T-cell (primary cell): ENCODE results near the gene LRP10. TPM values are rescaled to one million over a fixed set of nuclear protein-coding genes. Genes with fewer than 3 reads are reported as not detected.

Experiments
- ATAC-seq, 4 experiments: fragments of 200-7000 bp in 3 of 4; fragments of 150-1000 bp in 1 of 4; cut with Tn5 transposase; replicated peaks in 1 of 4; 1 replicate in 3 of 4; 2 replicates in 1 of 4; pipeline ENCODE4 v1.10.0; 2021; ENCODE audit warnings: moderate library complexity in 3 of 4, mild to moderate bottlenecking in 2 of 4, moderate number of reproducible peaks in 1 of 4
- CTCF ChIA-PET, 2 donors: fragments of 300-600 bp; sonication (Branson Sonifier 250); formaldehyde crosslinking; loops; one replicate each; lab custom pipeline; 2022; ENCODE audit warnings: antibody characterized with exemption in 2 of 2; lab: Charles Lee
- POLR2A ChIA-PET, 2 donors: fragments of 300-600 bp; sonication (Branson Sonifier 250); formaldehyde crosslinking; loops; one replicate each; lab custom pipeline; 2022; ENCODE audit warnings: antibody characterized with exemption in 2 of 2; lab: Charles Lee
- DNase-seq, 35 experiments: peaks; one replicate each; pipeline versions ENCODE4 v3.0.0 to v3.0.0-alpha.2; 2013 to 2023
- H3K27ac ChIP-seq: one replicate; pipeline ENCODE4 v1.5.1; 2013; ENCODE audit warnings: low read length
- H3K27me3 ChIP-seq, 2 experiments: replicated peaks in 1 of 2; 1 replicate in 1 of 2; 2 replicates in 1 of 2; pipeline versions ENCODE4 v1.6.1 to v1.7.0; 2013; ENCODE audit warnings: low read length in 1 of 2, mixed read lengths in 1 of 2; ENCODE audit not compliant: control insufficient read depth in 2 of 2, insufficient read depth in 2 of 2; ENCODE audit errors: extremely low read depth in 1 of 2
- H3K36me3 ChIP-seq, 2 donors: 1 replicate in 1 of 2; 2 replicates in 1 of 2; pipeline versions ENCODE4 v1.6.1 to v1.7.0; 2013; ENCODE audit warnings: low read length in 1 of 2; ENCODE audit not compliant: control insufficient read depth in 2 of 2, insufficient read depth in 1 of 2; ENCODE audit errors: extremely low read depth in 1 of 2
- H3K4me1 ChIP-seq, 2 experiments: 1 replicate in 1 of 2; 2 replicates in 1 of 2; pipeline versions ENCODE4 v1.6.1 to v1.7.0; 2013; ENCODE audit warnings: low read length in 2 of 2, mixed read lengths in 1 of 2; ENCODE audit not compliant: insufficient read depth in 2 of 2, control insufficient read depth in 1 of 2; ENCODE audit errors: extremely low read depth in 1 of 2
- H3K4me3 ChIP-seq, 2 donors: 1 replicate in 1 of 2; 2 replicates in 1 of 2; pipeline versions ENCODE4 v1.5.1 to v1.7.0; 2013; ENCODE audit warnings: mild to moderate bottlenecking in 2 of 2, low read length in 1 of 2, moderate library complexity in 1 of 2; ENCODE audit not compliant: control insufficient read depth in 1 of 2; ENCODE audit errors: extremely low read depth in 1 of 2
- H3K9me3 ChIP-seq: 2 replicates; pipeline ENCODE4 v1.7.0; 2013
- H3K27ac Mint-ChIP-seq, 2 donors: one replicate each; pipeline ENCODE4 v1.8.0; 2020 to 2021; ENCODE audit warnings: mild to moderate bottlenecking in 2 of 2, mixed read lengths in 2 of 2
- H3K27me3 Mint-ChIP-seq, 2 donors: one replicate each; pipeline ENCODE4 v1.8.0; 2021 to 2022; ENCODE audit warnings: mixed read lengths in 2 of 2
- H3K36me3 Mint-ChIP-seq: one replicate; pipeline ENCODE4 v1.8.0; 2021; ENCODE audit warnings: mixed read lengths
- H3K4me1 Mint-ChIP-seq, 3 donors: one replicate each; pipeline ENCODE4 v1.8.0; 2020 to 2022; ENCODE audit warnings: mixed read lengths in 3 of 3, mild to moderate bottlenecking in 1 of 3
- H3K4me3 Mint-ChIP-seq, 3 donors: one replicate each; pipeline ENCODE4 v1.8.0; 2020 to 2022; ENCODE audit warnings: mild to moderate bottlenecking in 3 of 3, mixed read lengths in 3 of 3, moderate library complexity in 3 of 3
- H3K9me3 Mint-ChIP-seq, 3 donors: one replicate each; pipeline ENCODE4 v1.8.0; 2020 to 2022; ENCODE audit warnings: mixed read lengths in 3 of 3
- WGBS: methylation state at CpG from one replicate; pipeline ENCODE4 v1.1.5; 2013; ENCODE audit warnings: missing lambda C conversion rate; ENCODE audit not compliant: insufficient coverage; 5-methylcytosine and 5-hydroxymethylcytosine counted together
- total RNA-seq, 35 experiments: library from RNA in 6 of 35; stranded (reverse) in 6 of 35; fragments of 120-200 nt in 1 of 35; gene quantifications; one replicate each; pipeline versions ENCODE4 v1.2.1 to v1.2.4 and lab custom pipeline; 2013 to 2026

LRP10 gene
- total RNA-seq, 5 donors from 2014 or later (not counting 1 experiment from before 2014, with no cell fraction given), result 67.0 to 103 (median 89.9) TPM

DNA sequence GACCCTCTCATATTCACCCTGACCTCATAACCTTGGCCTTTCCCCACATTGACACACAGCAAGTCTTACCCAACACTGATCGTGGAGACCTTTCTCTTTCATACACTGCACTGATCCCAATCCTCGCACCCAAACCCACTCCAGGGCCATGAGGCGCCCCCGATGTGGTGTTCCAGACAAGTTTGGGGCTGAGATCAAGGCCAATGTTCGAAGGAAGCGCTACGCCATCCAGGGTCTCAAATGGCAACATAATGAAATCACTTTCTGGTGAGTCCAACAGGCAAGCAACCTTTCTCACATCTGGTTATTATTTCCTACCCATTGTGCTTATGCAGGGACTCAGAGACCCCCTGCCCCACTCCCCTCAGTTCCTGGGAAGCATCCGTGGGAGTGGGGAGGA lies 29.8 kb upstream of the LRP10 start:
- peaks cover 24 to 54% of the 10 kb centered on the region in 2 donors for H3K27me3 Mint-ChIP-seq
- no peak for ATAC-seq
- no peaks in the 10 kb centered on the region for H3K9me3 Mint-ChIP-seq
- Histone ChIP-seq H3K27me3 (peaks cover 0 to 87% of the 10 kb centered on the region in 2 experiments), H3K4me1 (peaks cover 6 to 16% of the 10 kb centered on the region in 2 experiments), H3K36me3 (no peaks in the 10 kb centered on the region), H3K4me3 (no peak overlapping the region), H3K9me3 (no peaks in the 10 kb centered on the region), H3K27ac (no peak overlapping the region)
- DNase-seq, result no peak
- CTCF ChIA-PET, result no interaction called here
- WGBS, result 83% methylated on average over 5 of the region's 8 CpGs
- no peak overlapping the region for H3K27ac Mint-ChIP-seq
- no peaks in the 10 kb centered on the region for H3K36me3 Mint-ChIP-seq
- POLR2A ChIA-PET, result no interaction called here
- peaks cover 4 to 11% (median 8%) of the 10 kb centered on the region in 3 donors for H3K4me1 Mint-ChIP-seq
- no peak overlapping the region for H3K4me3 Mint-ChIP-seq

DNA sequence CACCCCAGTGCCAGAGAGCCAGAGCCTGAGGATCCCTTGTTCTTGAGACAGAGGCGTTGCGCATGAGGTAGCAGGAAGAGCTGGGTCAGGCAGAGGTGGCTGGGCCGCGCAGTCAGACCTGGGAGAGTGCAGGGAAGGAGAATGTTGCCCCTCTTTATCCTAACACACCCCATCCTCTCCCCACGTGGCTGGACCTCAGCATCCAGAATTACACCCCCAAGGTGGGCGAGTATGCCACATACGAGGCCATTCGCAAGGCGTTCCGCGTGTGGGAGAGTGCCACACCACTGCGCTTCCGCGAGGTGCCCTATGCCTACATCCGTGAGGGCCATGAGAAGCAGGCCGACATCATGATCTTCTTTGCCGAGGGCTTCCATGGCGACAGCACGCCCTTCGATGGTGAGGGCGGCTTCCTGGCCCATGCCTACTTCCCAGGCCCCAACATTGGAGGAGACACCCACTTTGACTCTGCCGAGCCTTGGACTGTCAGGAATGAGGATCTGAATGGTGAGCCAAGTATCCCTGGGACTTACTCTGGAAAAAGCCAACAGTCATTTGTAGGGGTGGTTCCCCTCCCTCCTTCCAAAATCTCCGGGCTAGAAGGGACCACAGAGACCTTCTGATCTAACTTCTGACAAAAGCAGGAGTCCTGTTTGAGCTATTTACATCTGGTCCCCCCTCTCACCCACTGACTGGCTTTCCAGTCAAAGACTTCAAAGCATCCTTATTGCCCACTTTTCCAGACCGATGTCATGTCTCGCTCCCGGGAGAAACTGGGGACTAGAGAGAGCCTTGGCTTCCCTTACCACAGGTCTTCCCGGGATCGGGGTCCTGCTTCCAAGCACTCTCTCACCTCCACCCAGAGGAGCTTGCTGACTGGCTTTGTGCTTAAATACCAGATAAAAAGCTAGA lies 29.1 kb upstream of the LRP10 start:
- Mint-ChIP-seq H3K27ac (no peak overlapping the region), H3K36me3 (no peaks in the 10 kb centered on the region), H3K4me3 (no peak overlapping the region), H3K27me3 (peaks cover 26 to 53% of the 10 kb centered on the region in 2 donors), H3K4me1 (peaks cover 0 to 5% (median 4%) of the 10 kb centered on the region in 3 donors), H3K9me3 (no peaks in the 10 kb centered on the region)
- ATAC-seq (no peak), DNase-seq (no peak)
- CTCF ChIA-PET, result interaction anchor here in 1 of 2 donors (0.7 kb wide), 1 partner anchor 10 kb away, joined by 3 read pairs; no protein-coding TSS in a partner anchor
- Histone ChIP-seq H3K36me3 (no peaks in the 10 kb centered on the region), H3K27ac (no peak overlapping the region), H3K4me1 (peaks cover 5 to 9% of the 10 kb centered on the region in 2 experiments), H3K27me3 (peaks cover 0 to 83% of the 10 kb centered on the region in 2 experiments), H3K4me3 (no peak overlapping the region), H3K9me3 (no peaks in the 10 kb centered on the region)
- WGBS, result 92% methylated on average over 21 of the region's 28 CpGs
- POLR2A ChIA-PET, result no interaction called here

DNA sequence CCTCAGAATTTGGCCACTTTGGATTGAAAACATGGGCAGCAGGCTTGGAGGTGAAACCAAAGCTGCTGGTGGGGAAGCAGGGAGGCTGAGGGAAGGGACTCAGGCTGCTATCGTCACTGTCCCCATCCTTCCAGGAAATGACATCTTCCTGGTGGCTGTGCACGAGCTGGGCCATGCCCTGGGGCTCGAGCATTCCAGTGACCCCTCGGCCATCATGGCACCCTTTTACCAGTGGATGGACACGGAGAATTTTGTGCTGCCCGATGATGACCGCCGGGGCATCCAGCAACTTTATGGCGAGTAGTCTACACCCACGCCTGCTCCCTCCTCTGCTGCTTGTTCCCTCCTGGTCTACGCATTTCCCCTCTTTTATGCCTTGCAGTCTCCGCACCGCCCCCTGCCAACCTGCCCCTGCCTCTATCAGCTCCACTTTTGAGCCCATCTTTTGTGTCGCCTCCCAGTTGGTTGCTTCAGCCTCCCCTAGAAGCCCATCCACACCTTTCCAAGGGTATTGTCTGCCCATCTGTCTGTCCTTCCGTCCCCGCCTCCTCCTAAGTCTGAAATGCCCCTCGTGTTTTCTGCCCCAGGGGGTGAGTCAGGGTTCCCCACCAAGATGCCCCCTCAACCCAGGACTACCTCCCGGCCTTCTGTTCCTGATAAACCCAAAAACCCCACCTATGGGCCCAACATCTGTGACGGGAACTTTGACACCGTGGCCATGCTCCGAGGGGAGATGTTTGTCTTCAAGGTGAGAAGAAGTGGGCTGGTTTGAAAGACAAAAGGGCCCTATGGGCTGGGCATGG lies 28.2 kb upstream of the LRP10 start:
- peaks cover 0 to 5% (median 2%) of the 10 kb centered on the region in 3 donors for H3K4me1 Mint-ChIP-seq
- ChIA-PET CTCF (interaction anchor here in 1 of 2 donors (0.7 kb wide), 1 partner anchor 9 kb away, joined by 3 read pairs; no protein-coding TSS in a partner anchor), POLR2A (no interaction called here)
- H3K36me3 Mint-ChIP-seq, result no peaks in the 10 kb centered on the region
- no peak overlapping the region for H3K4me3 Mint-ChIP-seq
- H3K4me3 ChIP-seq, result no peak overlapping the region
- H3K9me3 Mint-ChIP-seq, result no peaks in the 10 kb centered on the region
- ATAC-seq, result no peak
- no peak overlapping the region for H3K27ac ChIP-seq
- H3K36me3 ChIP-seq, result no peaks in the 10 kb centered on the region
- no peak overlapping the region for H3K27ac Mint-ChIP-seq
- H3K9me3 ChIP-seq, result no peaks in the 10 kb centered on the region
- DNase-seq, result no peak
- H3K27me3 Mint-ChIP-seq, result peaks cover 26 to 49% of the 10 kb centered on the region in 2 donors
- peaks cover 0 to under 1% of the 10 kb centered on the region in 2 experiments for H3K4me1 ChIP-seq
- peaks cover 0 to 83% of the 10 kb centered on the region in 2 experiments for H3K27me3 ChIP-seq
- WGBS, result 73% methylated on average over 17 of the region's 21 CpGs

DNA sequence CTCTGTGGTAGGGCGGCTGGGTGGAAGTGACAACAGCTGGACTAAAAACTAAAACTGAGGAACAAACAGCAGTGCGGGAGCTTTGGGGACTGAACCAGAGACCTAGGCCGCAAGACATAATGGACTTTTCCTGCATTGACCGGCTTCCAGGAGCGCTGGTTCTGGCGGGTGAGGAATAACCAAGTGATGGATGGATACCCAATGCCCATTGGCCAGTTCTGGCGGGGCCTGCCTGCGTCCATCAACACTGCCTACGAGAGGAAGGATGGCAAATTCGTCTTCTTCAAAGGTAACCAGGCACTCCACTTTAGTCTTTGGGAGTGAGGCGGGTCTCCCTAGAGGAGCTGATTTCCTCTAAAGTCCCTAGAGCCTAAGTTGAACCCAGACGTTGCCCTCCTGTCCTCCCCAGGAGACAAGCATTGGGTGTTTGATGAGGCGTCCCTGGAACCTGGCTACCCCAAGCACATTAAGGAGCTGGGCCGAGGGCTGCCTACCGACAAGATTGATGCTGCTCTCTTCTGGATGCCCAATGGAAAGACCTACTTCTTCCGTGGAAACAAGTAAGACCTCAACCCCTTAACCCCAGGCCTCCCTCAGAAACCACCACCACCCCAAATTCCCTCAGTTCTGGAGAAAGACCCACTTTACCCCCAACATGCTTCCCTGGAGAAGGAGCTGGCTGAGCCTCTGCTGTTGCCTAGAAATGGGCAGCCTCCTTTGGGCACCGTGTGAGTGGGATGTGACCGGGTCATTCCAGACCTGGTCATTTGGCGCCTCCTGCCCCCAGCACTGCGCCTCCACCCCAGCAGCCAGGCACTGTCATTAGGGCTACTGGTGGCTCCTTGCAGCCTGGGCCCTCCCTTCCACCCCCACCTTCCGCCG lies 27.1 kb upstream of the LRP10 start:
- Histone ChIP-seq H3K9me3 (no peaks in the 10 kb centered on the region), H3K4me1 (no peaks in the 10 kb centered on the region), H3K27ac (no peak overlapping the region), H3K4me3 (no peak overlapping the region), H3K36me3 (no peaks in the 10 kb centered on the region), H3K27me3 (peaks cover 0 to 83% of the 10 kb centered on the region in 2 experiments)
- no peak overlapping the region for H3K4me3 Mint-ChIP-seq
- H3K36me3 Mint-ChIP-seq, result no peaks in the 10 kb centered on the region
- H3K27me3 Mint-ChIP-seq, result peaks cover 25 to 47% of the 10 kb centered on the region in 2 donors
- CTCF ChIA-PET, result interaction anchor here in 1 of 2 donors (0.7 kb wide), 2 partner anchors 10 to 42 kb away, joined by 3 to 4 read pairs; no protein-coding TSS in a partner anchor
- H3K4me1 Mint-ChIP-seq, result no peaks in the 10 kb centered on the region
- no peak for ATAC-seq
- no peak for DNase-seq
- H3K27ac Mint-ChIP-seq, result no peak overlapping the region
- H3K9me3 Mint-ChIP-seq, result no peaks in the 10 kb centered on the region
- WGBS, result 91% methylated on average over 20 of the region's 22 CpGs
- POLR2A ChIA-PET, result no interaction called here

DNA sequence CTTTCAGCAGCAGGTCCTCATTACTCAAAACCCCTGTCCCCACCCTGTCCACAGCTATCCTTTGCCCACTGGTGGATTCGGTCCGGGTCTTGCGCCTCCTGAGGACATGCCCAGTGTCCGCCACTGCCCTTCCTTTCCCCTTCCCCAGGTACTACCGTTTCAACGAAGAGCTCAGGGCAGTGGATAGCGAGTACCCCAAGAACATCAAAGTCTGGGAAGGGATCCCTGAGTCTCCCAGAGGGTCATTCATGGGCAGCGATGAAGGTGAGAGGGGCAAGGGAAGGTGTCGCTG lies 26.5 kb upstream of the LRP10 start:
- CTCF ChIA-PET, result interaction anchor here in 1 of 2 donors (0.7 kb wide), 1 partner anchor 10 kb away, joined by 4 read pairs; no protein-coding TSS in a partner anchor
- no peak overlapping the region for H3K27ac ChIP-seq

More for the DNA sequence above, 26.5 kb upstream of the LRP10 start:
- H3K27ac Mint-ChIP-seq, result no peak overlapping the region
- DNase-seq, result no peak
- no peaks in the 10 kb centered on the region for H3K9me3 ChIP-seq
- no peaks in the 10 kb centered on the region for H3K36me3 ChIP-seq
- no peak for ATAC-seq
- WGBS, result 94% methylated on average over 5 of the region's 9 CpGs
- no peak overlapping the region for H3K4me3 ChIP-seq
- H3K4me1 Mint-ChIP-seq, result no peaks in the 10 kb centered on the region
- POLR2A ChIA-PET, result interaction anchor here in 1 of 2 donors (0.7 kb wide), 1 partner anchor 1146 kb away, joined by 3 read pairs; no protein-coding TSS in a partner anchor
- peaks cover 0 to 80% of the 10 kb centered on the region in 2 experiments for H3K27me3 ChIP-seq
- no peaks in the 10 kb centered on the region for H3K4me1 ChIP-seq
- H3K27me3 Mint-ChIP-seq, result peaks cover 25 to 43% of the 10 kb centered on the region in 2 donors
- no peaks in the 10 kb centered on the region for H3K36me3 Mint-ChIP-seq
- H3K4me3 Mint-ChIP-seq, result no peak overlapping the region
- H3K9me3 Mint-ChIP-seq, result no peaks in the 10 kb centered on the region
